HG03520 (cell line): Measurements from ENCODE around the gene KRTAP3-3.

Source experiments
- ATAC-seq: cut with Tn5 transposase; IDR thresholded peaks from one replicate; pipeline ENCODE4 v1.9.1; 2021; ENCODE audit warnings: mild to moderate bottlenecking, moderate library complexity; ENCODE audit not compliant: unreplicated experiment

The KRTAP3-3 gene

DNA sequence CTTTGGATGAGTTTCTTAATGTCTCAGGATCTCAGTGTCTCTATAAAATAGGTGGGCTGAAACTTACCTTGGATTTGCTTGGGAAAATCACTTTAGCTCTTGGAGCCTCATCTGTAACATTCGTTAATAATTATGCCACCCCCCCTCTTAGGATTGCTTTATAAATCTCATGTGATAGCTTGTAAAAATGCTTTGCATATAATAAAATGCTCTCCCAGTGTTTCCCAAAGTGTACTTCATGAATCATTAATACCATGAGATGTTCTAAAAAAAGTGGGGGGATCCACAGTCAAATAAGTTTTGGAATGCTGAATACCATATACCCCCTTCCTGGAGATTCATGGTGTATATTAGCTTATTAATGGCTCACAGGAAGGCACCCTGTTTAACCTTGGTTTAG is 32.4 kb downstream of the KRTAP3-3 start:
- no peak for ATAC-seq

DNA sequence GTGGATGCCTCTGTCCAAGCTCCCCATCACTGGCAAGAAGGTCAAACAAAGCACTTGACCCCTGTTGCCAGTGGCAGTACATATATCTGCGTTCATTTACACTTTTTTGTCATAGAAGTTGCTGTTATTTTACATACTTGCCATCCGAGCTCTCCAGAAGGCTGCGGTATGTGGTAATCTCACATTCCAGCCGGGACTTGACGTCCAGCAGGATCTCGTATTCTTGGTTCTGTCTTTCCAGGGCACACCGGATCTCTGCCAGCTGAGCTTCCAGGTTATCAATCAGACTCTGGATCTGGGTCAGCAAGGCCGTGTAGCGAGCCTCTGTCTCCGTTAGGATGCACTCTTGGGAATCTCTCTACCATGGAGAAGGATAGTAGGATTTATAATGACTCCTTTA is 33.8 kb downstream of the KRTAP3-3 start:
- ATAC-seq, result no peak

DNA sequence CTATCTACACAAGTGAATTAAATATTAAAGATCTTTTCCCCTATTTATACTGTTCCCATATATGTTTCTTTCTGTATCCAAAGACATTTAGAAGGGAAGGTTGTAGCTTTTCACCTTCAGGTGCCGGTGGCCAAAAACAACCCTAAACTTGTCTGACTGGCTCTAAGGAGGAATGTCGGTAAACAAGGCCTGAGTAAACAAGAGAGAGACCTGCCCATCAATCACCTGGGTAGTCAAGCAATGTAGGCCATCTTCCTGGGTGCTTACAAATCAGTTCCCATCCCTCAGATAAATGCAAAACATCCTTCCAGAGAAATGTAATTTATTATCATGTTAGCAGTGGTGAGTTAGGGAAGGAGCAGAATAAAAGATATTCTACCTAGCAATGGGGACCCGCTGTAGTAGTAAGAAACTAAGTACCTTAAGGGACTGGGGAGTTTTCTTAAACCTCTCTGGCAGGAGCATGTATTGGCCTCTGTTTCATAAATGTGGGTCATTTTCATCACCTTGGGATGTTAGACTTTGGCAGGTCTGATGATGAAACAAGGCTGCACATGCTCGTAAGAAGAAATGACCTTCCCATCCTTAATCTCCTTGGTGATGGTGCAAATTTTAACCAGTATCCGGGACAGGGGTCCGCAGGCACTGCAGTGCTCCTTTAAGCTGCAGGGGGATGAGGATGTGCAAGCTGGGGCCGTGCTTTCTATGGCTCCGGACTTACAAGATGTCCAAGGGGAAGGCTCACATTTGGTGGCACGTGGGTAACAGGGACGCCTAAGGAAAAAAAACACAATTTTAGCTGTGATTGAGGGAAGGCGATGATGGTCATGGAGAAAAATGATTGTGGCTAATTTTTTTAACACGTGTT is 35.6 kb downstream of the KRTAP3-3 start:
- no peak for ATAC-seq

DNA sequence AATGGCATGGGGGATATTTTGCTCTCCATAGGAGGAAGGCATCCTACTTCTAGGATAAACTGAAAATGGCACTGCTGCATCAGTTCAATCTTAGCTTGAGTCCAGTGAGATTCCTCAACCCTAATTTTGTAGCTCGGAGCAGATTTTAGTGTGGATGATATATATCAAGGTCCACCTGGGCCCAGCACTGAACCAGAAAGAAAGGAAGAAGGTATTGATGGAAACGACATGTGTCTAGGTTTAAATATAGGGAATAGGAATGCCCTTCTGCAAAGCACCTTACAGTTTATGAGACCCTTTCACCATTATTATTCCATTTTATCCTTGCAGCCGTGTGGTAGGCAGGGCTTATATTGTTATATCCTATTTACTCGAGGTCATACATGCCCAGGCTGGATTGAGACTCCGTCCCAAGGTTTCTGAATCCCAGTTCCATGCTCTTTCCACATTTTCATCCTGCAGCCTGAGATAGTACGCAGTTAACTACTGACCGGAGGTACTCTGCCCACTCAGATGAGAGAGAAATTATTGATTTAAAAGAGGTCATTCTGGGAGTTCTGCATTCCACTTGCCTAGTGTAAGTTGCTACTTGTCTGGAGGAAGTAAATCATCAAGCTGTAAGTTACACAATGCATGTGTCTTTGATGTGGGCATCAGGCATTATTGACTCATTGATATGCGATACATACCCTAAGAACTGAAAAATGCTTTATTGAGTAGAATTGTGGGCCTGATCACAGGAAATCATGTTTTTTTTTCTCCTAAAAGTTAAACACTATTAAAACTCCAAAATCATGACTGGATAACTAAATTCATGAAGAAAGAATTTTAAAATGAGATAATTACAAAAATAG is 37.3 kb downstream of the KRTAP3-3 start:
- no peak for ATAC-seq

DNA sequence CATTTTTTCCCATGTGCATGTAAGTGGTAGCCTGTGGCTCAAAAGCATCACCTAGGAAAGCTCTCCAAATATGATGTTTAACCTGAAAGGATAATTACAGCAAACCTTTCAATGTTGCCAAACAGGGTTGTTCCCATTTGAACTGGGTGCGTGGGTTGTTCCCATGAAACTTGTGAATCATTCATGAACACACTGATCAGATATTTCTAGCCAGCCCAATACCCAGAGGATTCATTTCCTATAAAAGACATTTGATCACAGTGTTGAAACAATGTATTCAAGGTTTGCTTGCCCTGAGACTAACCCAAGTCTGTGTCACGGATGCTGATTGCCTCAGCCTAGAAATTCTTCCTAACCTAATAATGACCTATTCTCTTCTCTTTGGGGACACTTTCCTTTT is 40.1 kb downstream of the KRTAP3-3 start:
- ATAC-seq, result no peak

DNA sequence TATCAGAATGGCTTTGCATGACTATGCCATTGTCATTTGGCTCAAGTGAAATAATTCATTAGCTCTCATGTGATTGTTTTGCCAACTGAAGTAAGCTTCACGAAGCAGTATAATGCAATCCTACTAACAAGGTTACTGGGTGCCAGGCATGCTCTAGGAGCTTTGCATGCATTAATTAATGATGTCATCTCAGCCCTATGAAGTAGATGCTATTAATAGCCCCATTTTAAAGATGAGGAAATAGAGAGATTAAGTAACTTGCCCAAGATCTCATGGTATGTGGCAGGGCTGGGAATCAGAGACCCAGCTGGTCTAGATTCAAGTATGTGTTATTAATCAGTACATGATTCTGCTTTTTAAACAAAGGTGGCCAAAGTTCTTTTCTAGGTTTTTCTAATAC is 41.3 kb downstream of the KRTAP3-3 start:
- ATAC-seq, result no peak

DNA sequence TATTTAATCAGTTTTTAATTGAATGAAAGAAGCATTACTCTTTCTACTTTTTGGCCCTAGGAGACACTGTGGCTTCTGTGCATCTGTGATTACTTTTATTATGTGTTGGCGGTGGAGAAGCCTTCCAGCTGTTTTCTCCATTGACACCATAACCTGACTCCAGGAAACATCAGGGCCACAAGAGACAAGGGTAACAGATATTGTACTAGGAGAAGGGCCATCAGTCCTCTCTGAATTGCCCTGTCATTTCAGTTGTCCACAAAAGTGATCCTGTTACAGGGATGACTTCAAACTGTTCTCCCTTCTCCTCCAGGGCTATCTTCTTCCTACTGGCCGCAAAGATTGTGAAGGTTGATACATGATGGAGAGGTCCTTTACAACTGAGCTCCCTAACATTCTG is 41.8 kb downstream of the KRTAP3-3 start:
- no peak for ATAC-seq

DNA sequence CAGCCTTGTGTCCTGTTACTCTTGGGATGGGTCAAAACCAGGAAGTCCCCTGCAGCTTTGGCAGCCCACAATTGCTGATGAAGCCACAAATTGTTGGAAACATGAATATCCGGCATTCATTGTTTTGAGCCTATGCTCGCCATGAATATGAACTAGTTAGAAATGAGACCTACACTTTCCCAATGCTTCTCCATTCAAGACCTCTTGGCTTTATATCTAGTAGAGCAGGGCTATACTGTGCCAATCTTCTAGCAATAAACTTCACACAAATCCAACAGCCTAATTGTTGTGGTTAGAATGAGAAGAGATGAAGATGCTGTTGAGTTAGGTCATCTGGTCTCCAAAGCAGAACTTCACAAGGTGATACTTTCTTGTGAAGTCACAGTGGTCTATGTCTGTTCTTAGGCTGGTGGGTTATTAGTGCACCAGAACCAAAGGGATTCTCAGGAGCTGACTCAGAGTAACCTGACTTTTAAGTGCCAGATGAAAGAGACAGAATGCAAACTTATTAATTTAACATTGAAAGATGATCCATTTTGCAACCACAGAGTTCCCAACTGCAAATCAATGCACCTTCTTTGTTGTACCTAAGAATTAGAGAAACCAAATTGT is 42.8 kb downstream of the KRTAP3-3 start:
- no peak for ATAC-seq

DNA sequence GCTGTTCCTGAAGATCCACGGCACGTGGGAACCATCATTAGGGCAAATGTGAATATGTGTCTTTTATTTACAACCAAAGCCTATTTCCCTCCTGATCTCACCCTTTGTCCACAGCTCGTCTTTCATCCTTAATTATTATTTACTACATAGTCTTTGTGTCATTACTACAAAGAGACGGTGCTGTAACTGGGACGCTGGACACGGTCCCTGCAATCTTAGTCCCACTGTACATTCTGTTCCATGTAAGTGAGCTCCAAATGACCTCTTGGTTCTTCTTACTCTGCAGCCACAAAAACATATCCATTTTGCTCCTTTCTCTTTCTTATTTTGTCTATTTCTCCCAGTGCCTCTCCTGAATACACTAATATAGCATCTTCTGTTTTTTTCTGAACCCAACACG is 43.8 kb downstream of the KRTAP3-3 start:
- ATAC-seq, result no peak

DNA sequence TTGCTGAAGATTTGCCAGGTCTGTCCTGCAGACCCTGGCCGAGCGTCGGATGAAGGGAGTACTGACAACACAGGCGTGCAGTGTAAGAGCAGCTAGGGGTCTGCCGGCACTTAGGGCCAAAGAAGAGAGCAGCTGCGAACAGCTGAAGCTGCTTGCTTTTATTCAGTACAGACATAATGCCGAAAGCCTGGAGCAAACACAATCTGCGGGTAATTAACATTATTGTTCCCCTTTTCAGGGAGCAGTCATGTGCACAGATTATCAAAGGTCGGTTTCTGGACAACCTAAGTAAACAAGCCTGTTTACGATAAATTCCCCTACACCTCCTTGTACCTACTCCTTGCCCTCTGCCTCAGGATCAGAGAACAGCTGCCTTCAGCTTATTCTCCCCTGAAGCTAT is 44.5 kb downstream of the KRTAP3-3 start:
- ATAC-seq, result no peak

DNA sequence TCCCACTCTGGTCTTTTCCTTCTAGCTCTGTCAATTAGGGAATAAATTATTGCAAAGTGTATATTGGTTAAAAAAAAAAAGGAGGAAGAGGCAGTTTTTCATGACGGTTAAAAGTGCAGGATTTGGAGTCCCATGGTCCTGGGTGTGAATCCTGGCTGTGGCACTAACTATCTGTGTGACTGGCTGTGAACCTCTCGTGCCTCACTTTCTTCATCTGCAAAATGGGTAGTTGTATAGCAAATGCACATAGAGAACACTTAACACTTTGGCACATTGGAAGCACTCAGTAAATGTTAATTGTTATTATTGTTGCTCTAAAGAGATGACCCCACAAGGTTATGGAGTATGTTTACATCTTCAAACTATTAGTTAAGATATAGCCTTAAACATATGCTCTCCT is 46.0 kb downstream of the KRTAP3-3 start:
- no peak for ATAC-seq

DNA sequence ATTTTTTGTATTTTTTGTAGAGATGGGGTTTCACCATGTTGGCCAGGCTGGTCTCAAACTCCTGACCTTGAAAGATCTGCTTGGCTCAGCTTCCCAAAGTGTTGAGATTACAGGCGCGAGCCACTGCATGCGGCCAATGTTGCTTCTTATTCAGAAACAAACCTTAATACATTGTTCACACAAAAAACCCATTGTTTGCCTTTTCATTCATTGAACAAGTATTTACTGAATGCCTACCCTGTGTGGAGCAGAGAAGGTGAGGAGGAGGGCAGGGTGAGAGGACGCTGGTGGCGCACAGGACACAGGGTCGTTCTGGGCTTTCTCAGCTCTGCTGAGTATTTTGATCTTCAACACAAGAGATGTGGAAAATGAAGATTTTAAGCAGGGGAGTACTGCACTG is 48.5 kb downstream of the KRTAP3-3 start:
- ATAC-seq, result no peak

DNA sequence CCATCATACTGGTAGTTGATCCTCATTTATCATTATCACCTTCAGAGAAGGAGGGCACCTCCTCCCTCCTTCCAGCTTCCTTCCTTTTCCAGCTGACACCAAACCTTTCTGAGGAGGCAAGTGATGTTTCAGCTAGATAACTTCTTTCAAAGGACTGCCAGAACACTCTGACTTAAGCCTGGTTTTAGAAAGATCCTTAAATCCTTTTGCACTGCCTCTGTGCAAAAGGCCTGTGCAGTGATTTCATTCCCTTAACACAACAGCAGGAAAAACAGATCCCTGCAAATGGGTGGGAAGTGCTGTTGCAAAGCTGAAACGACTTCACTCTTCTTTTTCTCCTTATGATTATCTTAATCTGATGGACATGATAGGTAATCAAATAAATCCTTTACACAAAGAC is 49.4 kb downstream of the KRTAP3-3 start:
- ATAC-seq, result no peak
